Suprapubic skin (tissue), 4 donors: ENCODE data around the gene METTL25. TPM values are rescaled to one million over a fixed set of nuclear protein-coding genes. Genes with fewer than 3 reads are reported as not detected.

Source experiments
- DNase-seq, 2 donors: peaks; one replicate each; pipeline ENCODE4 v3.0.0-alpha.2; 2019; ENCODE audit warnings: low spot score in 2 of 2
- H3K27ac ChIP-seq: fragments of 200-600 bp; sonication (generic); one replicate; pipeline ENCODE4 v1.5.1; 2019
- H3K27me3 ChIP-seq: fragments of 200-600 bp; sonication (generic); one replicate; pipeline ENCODE4 v1.5.1; 2019
- H3K36me3 ChIP-seq: fragments of 200-600 bp; sonication (generic); one replicate; pipeline ENCODE4 v1.5.1; 2019
- H3K4me1 ChIP-seq: fragments of 200-600 bp; sonication (generic); one replicate; pipeline ENCODE4 v1.5.1; 2019
- H3K4me3 ChIP-seq: fragments of 200-600 bp; sonication (generic); one replicate; pipeline ENCODE4 v1.5.1; 2019; ENCODE audit warnings: mild to moderate bottlenecking
- H3K9me3 ChIP-seq: fragments of 200-600 bp; sonication (generic); one replicate; pipeline ENCODE4 v1.5.1; 2019
- EP300 ChIP-seq: sonication (generic); formaldehyde crosslinking; IDR thresholded peaks from one replicate; pipeline ENCODE4 v1.6.1; 2017; ENCODE audit warnings: antibody characterized with exemption
- POLR2A ChIP-seq, 2 donors: fragments of 450-650 bp; IDR thresholded peaks; one replicate each; pipeline ENCODE4 v1.6.1; 2017; ENCODE audit warnings: antibody characterized with exemption in 2 of 2, mild to moderate bottlenecking in 2 of 2, moderate library complexity in 2 of 2
- POLR2AphosphoS5 ChIP-seq, 3 donors: sonication (generic); formaldehyde crosslinking; IDR thresholded peaks; one replicate each; pipeline ENCODE4 v1.6.1; 2017; ENCODE audit warnings: antibody characterized with exemption in 3 of 3
- WGBS: methylation state at CpG from one replicate; pipeline ENCODE4 v1.1.5; 2018; 5-methylcytosine and 5-hydroxymethylcytosine counted together
- total RNA-seq, 4 donors: library from RNA; depleted of rRNA; stranded (reverse); fragments of >200 nt; gene quantifications; one replicate each; pipeline ENCODE4 v1.1.0, GENCODE V29; 2016
- TF ChIP-seq, protein P1 (sequence below), 2 donors: fragments of 200-600 bp in 1 of 2; fragments of 450-650 bp in 1 of 2; sonication (generic) in 1 of 2; IDR thresholded peaks; one replicate each; pipeline ENCODE4 v1.5.1; 2016 to 2019; ENCODE audit warnings: antibody characterized with exemption in 2 of 2, mild to moderate bottlenecking in 1 of 2, moderate library complexity in 1 of 2

Gene METTL25
- total RNA-seq, 4 donors from 2014 or later = 10.2 to 13.0 (median 11.6) TPM

DNA sequence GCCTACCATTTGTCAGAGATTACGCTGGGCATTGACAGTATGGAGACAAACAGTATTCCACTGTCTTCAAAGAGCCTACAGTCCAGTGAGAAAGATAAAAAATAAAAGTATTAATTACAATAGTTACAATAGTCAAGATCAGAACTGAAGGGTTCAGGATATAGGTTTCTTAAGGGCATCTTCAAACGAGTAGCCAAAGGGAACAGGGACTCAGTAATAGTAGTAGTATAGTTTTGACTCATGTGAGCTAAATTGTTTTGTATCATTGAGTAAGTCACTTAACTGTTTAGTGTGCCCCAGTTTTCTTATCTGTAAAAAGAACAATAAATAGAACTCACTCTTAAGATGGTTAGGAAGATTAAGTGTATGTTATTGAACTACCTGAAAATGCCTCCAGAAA is 123.6 kb downstream of the METTL25 start:
- Histone ChIP-seq H3K27ac (no peak overlapping the region), H3K27me3 (no peaks in the 10 kb centered on the region)
- WGBS = 94% methylated on average over 2 of the region's 2 CpGs

DNA sequence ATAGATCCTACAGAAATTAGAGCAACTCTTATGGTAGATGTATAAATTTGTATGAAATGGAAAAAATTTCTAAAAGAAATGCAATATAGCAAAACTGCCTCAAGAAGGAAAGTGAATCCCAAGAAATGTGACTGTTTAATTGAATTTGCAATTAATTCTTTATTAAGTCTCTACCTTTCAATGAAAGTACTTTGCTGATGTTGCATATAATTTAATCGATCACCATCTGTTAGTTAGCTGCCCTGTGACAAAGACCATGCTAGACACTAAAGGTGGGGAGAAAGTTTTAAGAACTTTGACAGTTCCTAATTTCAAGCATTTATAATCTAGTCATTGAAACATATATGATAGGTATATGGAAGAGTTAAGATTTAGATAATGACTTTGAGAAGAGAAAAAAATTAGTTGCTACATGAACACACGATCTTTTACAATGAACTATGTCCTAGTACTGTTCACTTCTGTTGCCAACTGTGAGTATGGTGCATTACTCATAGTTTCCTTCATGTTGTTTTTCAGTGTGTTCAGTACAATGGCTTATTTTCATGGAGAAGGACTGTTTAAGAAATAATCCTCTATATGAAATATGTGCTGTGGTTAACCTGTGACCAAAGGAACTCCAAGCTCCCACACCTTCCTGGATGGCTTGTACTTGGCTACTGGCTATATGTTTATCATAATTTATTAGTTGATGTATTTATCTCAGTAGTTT is 128.4 kb downstream of the METTL25 start:
- WGBS = 66% methylated on average over 2 of the region's 2 CpGs

More for the DNA sequence above, 123.6 kb downstream of the METTL25 start:
- DNase-seq = no peak
- no peak overlapping the region for H3K4me3 ChIP-seq
- TF ChIP-seq POLR2AphosphoS5 (IDR thresholded peaks at IDR 0.05) (no peak), POLR2A (IDR thresholded peaks at IDR 0.05) (no peak), EP300 (no peak)
- TF ChIP-seq, protein P1, sequence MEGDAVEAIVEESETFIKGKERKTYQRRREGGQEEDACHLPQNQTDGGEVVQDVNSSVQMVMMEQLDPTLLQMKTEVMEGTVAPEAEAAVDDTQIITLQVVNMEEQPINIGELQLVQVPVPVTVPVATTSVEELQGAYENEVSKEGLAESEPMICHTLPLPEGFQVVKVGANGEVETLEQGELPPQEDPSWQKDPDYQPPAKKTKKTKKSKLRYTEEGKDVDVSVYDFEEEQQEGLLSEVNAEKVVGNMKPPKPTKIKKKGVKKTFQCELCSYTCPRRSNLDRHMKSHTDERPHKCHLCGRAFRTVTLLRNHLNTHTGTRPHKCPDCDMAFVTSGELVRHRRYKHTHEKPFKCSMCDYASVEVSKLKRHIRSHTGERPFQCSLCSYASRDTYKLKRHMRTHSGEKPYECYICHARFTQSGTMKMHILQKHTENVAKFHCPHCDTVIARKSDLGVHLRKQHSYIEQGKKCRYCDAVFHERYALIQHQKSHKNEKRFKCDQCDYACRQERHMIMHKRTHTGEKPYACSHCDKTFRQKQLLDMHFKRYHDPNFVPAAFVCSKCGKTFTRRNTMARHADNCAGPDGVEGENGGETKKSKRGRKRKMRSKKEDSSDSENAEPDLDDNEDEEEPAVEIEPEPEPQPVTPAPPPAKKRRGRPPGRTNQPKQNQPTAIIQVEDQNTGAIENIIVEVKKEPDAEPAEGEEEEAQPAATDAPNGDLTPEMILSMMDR (IDR thresholded peaks at IDR 0.05) = no peak
- no peaks in the 10 kb centered on the region for H3K9me3 ChIP-seq
- no peaks in the 10 kb centered on the region for H3K36me3 ChIP-seq
- H3K4me1 ChIP-seq = no peaks in the 10 kb centered on the region

DNA sequence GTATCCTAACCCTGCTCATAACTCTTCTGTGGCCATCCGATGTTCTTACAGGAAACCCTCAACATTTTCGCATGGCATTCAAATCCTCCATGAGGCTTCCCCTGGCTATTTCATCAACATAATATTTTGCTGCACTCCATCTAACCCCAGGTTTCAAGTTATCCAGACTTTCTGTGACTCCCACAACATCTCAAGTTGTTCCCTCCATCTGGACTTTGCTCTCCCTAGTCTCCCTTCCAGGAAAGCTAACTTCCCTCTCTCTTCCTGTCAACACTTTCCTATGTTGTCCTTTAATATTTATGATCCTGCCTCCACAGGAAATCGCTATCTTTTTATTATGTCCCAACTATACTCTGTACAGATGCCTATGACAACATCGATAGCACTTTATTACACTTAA is 146.1 kb downstream of the METTL25 start:
- no peak for TF ChIP-seq POLR2AphosphoS5 (IDR thresholded peaks at IDR 0.05)
- TF ChIP-seq POLR2A (IDR thresholded peaks at IDR 0.05) = no peak
- TF ChIP-seq, protein P1 (IDR thresholded peaks at IDR 0.05) = no peak
- no peak for TF ChIP-seq EP300
- no peaks in the 10 kb centered on the region for H3K27me3 ChIP-seq
- WGBS = 44% methylated on average over 4 of the region's 4 CpGs
- no peak overlapping the region for H3K27ac ChIP-seq
- no peaks in the 10 kb centered on the region for H3K36me3 ChIP-seq
- DNase-seq = no peak
- no peaks in the 10 kb centered on the region for H3K9me3 ChIP-seq
- H3K4me1 ChIP-seq = no peaks in the 10 kb centered on the region
- no peak overlapping the region for H3K4me3 ChIP-seq

More for the DNA sequence above, 128.4 kb downstream of the METTL25 start:
- Histone ChIP-seq H3K4me3 (no peak overlapping the region), H3K9me3 (no peaks in the 10 kb centered on the region), H3K36me3 (no peaks in the 10 kb centered on the region), H3K27me3 (no peaks in the 10 kb centered on the region), H3K27ac (no peak overlapping the region), H3K4me1 (no peaks in the 10 kb centered on the region)
- no peak for DNase-seq
- TF ChIP-seq EP300 (no peak), POLR2A (IDR thresholded peaks at IDR 0.05) (no peak), POLR2AphosphoS5 (IDR thresholded peaks at IDR 0.05) (no peak)
- TF ChIP-seq, protein P1 (IDR thresholded peaks at IDR 0.05) = no peak

DNA sequence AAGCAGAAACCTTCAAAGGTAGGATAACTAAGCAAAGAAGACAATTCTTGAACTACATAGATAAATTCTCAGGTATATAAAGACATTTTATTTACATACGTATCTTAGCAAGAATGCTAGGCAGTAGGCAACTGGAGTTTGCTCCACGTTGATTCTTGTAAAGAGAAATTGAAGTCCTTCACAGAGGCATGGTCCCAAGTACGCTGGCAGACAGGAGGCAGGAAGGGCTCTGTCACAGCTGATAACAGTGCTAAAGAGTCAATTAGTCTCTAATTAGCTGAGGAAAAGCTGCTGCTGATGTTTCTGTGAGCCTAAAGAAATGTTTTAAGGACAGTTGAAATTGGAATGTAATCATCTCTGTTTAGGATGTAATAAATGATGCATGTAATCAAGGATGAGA is 146.8 kb downstream of the METTL25 start:
- no peaks in the 10 kb centered on the region for H3K9me3 ChIP-seq
- WGBS = 71% methylated on average over 3 of the region's 3 CpGs
- H3K27ac ChIP-seq = no peak overlapping the region
- DNase-seq = no peak
- no peak overlapping the region for H3K4me3 ChIP-seq
- no peaks in the 10 kb centered on the region for H3K4me1 ChIP-seq
- H3K27me3 ChIP-seq = no peaks in the 10 kb centered on the region
- TF ChIP-seq POLR2A (IDR thresholded peaks at IDR 0.05) = no peak
- no peak for TF ChIP-seq POLR2AphosphoS5 (IDR thresholded peaks at IDR 0.05)
- TF ChIP-seq EP300 = no peak
- TF ChIP-seq, protein P1 (IDR thresholded peaks at IDR 0.05) = no peak
- no peaks in the 10 kb centered on the region for H3K36me3 ChIP-seq

DNA sequence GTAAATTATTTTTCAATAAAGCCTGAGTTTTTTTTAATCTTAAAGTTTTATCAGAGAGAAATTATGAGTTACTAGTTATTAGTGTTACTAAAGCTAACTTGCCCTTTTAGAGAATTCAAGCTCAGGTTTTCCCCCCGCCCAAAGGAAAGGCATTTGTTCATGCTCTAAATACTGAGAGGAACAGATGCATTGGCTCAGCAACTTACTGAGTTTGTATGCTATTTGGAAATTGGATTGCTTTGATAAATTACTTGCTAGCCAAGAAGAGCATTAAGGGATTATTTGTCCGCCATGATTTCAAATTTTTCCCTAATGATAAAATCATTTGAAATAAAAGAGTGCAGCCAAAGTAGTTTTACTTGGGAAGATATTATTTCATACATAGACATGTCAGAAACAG is 149.4 kb downstream of the METTL25 start:
- DNase-seq = no peak
- Histone ChIP-seq H3K27me3 (no peaks in the 10 kb centered on the region), H3K4me1 (no peaks in the 10 kb centered on the region), H3K4me3 (no peak overlapping the region), H3K27ac (no peak overlapping the region), H3K9me3 (no peaks in the 10 kb centered on the region), H3K36me3 (no peaks in the 10 kb centered on the region)
- WGBS = 73% methylated on average over 2 of the region's 2 CpGs
- TF ChIP-seq EP300 = no peak
- TF ChIP-seq, protein P1 (IDR thresholded peaks at IDR 0.05) = no peak
